Muscle layer of duodenum (tissue), 2 donors: ENCODE results near the gene ACVR1B.

Source experiments
- H3K27ac ChIP-seq: one replicate; pipeline ENCODE4 v1.7.0; 2013; ENCODE audit warnings: mild to moderate bottlenecking, low read length
- H3K27me3 ChIP-seq: one replicate; pipeline ENCODE4 v1.7.0; 2013; ENCODE audit warnings: low read depth, mild to moderate bottlenecking, control low read depth, low read length
- H3K36me3 ChIP-seq, 2 donors: one replicate each; pipeline ENCODE4 v1.7.0; 2013; ENCODE audit warnings: low read length in 2 of 2, control low read depth in 1 of 2, mild to moderate bottlenecking in 1 of 2; ENCODE audit not compliant: insufficient read depth in 2 of 2, control insufficient read depth in 1 of 2
- H3K4me1 ChIP-seq, 2 donors: one replicate each; pipeline ENCODE4 v1.7.0; 2013; ENCODE audit warnings: low read length in 2 of 2, mild to moderate bottlenecking in 2 of 2, control low read depth in 1 of 2, moderate library complexity in 1 of 2; ENCODE audit not compliant: insufficient read depth in 2 of 2, control insufficient read depth in 1 of 2
- H3K4me3 ChIP-seq, 2 donors: one replicate each; pipeline ENCODE4 v1.7.0; 2013; ENCODE audit warnings: low read length in 2 of 2, low read depth in 1 of 2, mild to moderate bottlenecking in 1 of 2
- H3K9me3 ChIP-seq, 2 donors: one replicate each; pipeline ENCODE4 v1.7.0; 2013; ENCODE audit warnings: low read length in 2 of 2, control low read depth in 1 of 2, mild to moderate bottlenecking in 1 of 2; ENCODE audit not compliant: control insufficient read depth in 1 of 2
- donor health status: healthy.

The ACVR1B gene

GRCh38 chr12:51932218-51933076 is 19.1 kb upstream of the ACVR1B start:
- Histone ChIP-seq H3K4me1 (no peaks in the 10 kb centered on the region), H3K27me3 (no peaks in the 10 kb centered on the region), H3K4me3 (no peak overlapping the region), H3K36me3 (no peaks in the 10 kb centered on the region), H3K9me3 (no peaks in the 10 kb centered on the region), H3K27ac (no peak overlapping the region)

- Histone ChIP-seq H3K4me3 (no peak overlapping the region), H3K27me3 (no peaks in the 10 kb centered on the region), H3K36me3 (no peaks in the 10 kb centered on the region), H3K9me3 (no peaks in the 10 kb centered on the region), H3K27ac (no peak overlapping the region), H3K4me1 (no peaks in the 10 kb centered on the region)
These were observed 17.4 kb upstream of the ACVR1B start for GRCh38 chr12:51934080-51934479.

- Histone ChIP-seq H3K27me3 (no peaks in the 10 kb centered on the region), H3K4me1 (peaks cover 8 to 9% of the 10 kb centered on the region in 2 donors), H3K36me3 (no peaks in the 10 kb centered on the region), H3K27ac (no peak overlapping the region), H3K9me3 (no peaks in the 10 kb centered on the region), H3K4me3 (no peak overlapping the region)
These were observed 13.6 kb upstream of the ACVR1B start for GRCh38 chr12:51937926-51938325.

GRCh38 chr12:51938726-51939125 is 12.8 kb upstream of the ACVR1B start:
- H3K4me1 ChIP-seq: peaks cover 8 to 9% of the 10 kb centered on the region in 2 donors
- H3K9me3 ChIP-seq: peaks cover 0 to 3% of the 10 kb centered on the region in 2 donors
- no peak overlapping the region for H3K4me3 ChIP-seq
- no peaks in the 10 kb centered on the region for H3K27me3 ChIP-seq
- H3K27ac ChIP-seq: no peak overlapping the region
- H3K36me3 ChIP-seq: no peaks in the 10 kb centered on the region

- Histone ChIP-seq H3K9me3 (peaks cover 8 to 12% of the 10 kb centered on the region in 2 donors), H3K4me3 (no peak overlapping the region), H3K27me3 (no peaks in the 10 kb centered on the region), H3K4me1 (peaks cover 8 to 9% of the 10 kb centered on the region in 2 donors), H3K36me3 (no peaks in the 10 kb centered on the region), H3K27ac (no peak overlapping the region)
These were observed 10.4 kb upstream of the ACVR1B start for GRCh38 chr12:51941011-51941581.

GRCh38 chr12:51941604-51942003 is 9.9 kb upstream of the ACVR1B start:
- H3K27ac ChIP-seq: no peak overlapping the region
- peaks cover 8 to 12% of the 10 kb centered on the region in 2 donors for H3K9me3 ChIP-seq
- H3K36me3 ChIP-seq: no peaks in the 10 kb centered on the region
- no peaks in the 10 kb centered on the region for H3K27me3 ChIP-seq
- H3K4me3 ChIP-seq: no peak overlapping the region
- H3K4me1 ChIP-seq: peaks cover 8 to 9% of the 10 kb centered on the region in 2 donors

- no peak overlapping the region for H3K4me3 ChIP-seq
- H3K27ac ChIP-seq: no peak overlapping the region
- peaks cover 8 to 9% of the 10 kb centered on the region in 2 donors for H3K4me1 ChIP-seq
- no peaks in the 10 kb centered on the region for H3K27me3 ChIP-seq
- peaks cover 8 to 12% of the 10 kb centered on the region in 2 donors for H3K9me3 ChIP-seq
- H3K36me3 ChIP-seq: no peaks in the 10 kb centered on the region
These were observed 9.4 kb upstream of the ACVR1B start for GRCh38 chr12:51942056-51942455.

GRCh38 chr12:51942501-51943000 is 8.9 kb upstream of the ACVR1B start:
- Histone ChIP-seq H3K4me3 (no peak overlapping the region), H3K4me1 (peaks cover 8 to 9% of the 10 kb centered on the region in 2 donors), H3K9me3 (peaks cover 8 to 12% of the 10 kb centered on the region in 2 donors), H3K36me3 (no peaks in the 10 kb centered on the region), H3K27ac (no peak overlapping the region), H3K27me3 (no peaks in the 10 kb centered on the region)

GRCh38 chr12:51943346-51943745 is 8.2 kb upstream of the ACVR1B start:
- Histone ChIP-seq H3K9me3 (peaks cover 8 to 12% of the 10 kb centered on the region in 2 donors), H3K27me3 (no peaks in the 10 kb centered on the region), H3K36me3 (no peaks in the 10 kb centered on the region), H3K4me3 (no peak overlapping the region), H3K4me1 (peaks cover 8 to 9% of the 10 kb centered on the region in 2 donors), H3K27ac (no peak overlapping the region)

GRCh38 chr12:51944608-51945233 is 6.8 kb upstream of the ACVR1B start:
- H3K36me3 ChIP-seq: no peaks in the 10 kb centered on the region
- H3K4me3 ChIP-seq: no peak overlapping the region
- no peaks in the 10 kb centered on the region for H3K27me3 ChIP-seq
- no peak overlapping the region for H3K27ac ChIP-seq
- peaks cover 8 to 12% of the 10 kb centered on the region in 2 donors for H3K9me3 ChIP-seq
- peaks cover 8 to 9% of the 10 kb centered on the region in 2 donors for H3K4me1 ChIP-seq

- H3K4me1 ChIP-seq: peaks cover 0 to 4% of the 10 kb centered on the region in 2 donors
- no peak overlapping the region for H3K4me3 ChIP-seq
- H3K9me3 ChIP-seq: peaks cover 8 to 12% of the 10 kb centered on the region in 2 donors
- H3K36me3 ChIP-seq: no peaks in the 10 kb centered on the region
- H3K27ac ChIP-seq: no peak overlapping the region
- H3K27me3 ChIP-seq: no peaks in the 10 kb centered on the region
These were observed 4.1 kb upstream of the ACVR1B start for GRCh38 chr12:51947246-51947996.
